ENCODE results near the gene ARID2. TPM values are rescaled to one million over a fixed set of nuclear protein-coding genes. Genes with fewer than 3 reads are reported as not detected.

The ARID2 gene
- total RNA-seq, 1 experiment from 2014 or later = 17.5 TPM

GRCh38 chr12:45893240-45893639, 163.7 kb downstream of the ARID2 start:
- CTCF ChIA-PET = interaction anchor here (0.7 to 1.0 kb wide), 2 partner anchors 91 to 350 kb away, joined by 3 read pairs; no protein-coding TSS in a partner anchor
- H3K9me3 Mint-ChIP-seq (ENCODE audit: low read depth, unreplicated experiment) = no peaks in the 10 kb centered on the region
- peaks cover 5% of the 10 kb centered on the region for H3K36me3 Mint-ChIP-seq (ENCODE audit: insufficient read depth, unreplicated experiment)
- no peaks in the 10 kb centered on the region for H3K4me1 Mint-ChIP-seq (ENCODE audit: low read depth, unreplicated experiment)
- no peak for TF ChIP-seq CTCF (IDR thresholded peaks at IDR 0.05; ENCODE audit: unreplicated experiment)
- DNase-seq = no peak
- no peak overlapping the region for H3K4me3 Mint-ChIP-seq (ENCODE audit: low read depth, unreplicated experiment)
- H3K27me3 Mint-ChIP-seq (ENCODE audit: unreplicated experiment) = no peaks in the 10 kb centered on the region
- no peak overlapping the region for H3K27ac Mint-ChIP-seq (ENCODE audit: unreplicated experiment)
- intact Hi-C loops (cut with micrococcal nuclease; ENCODE audit: unreplicated experiment) = no loop called here
- no TSS peak for BruUV-seq (replicated peaks)

GRCh38 chr12:45895961-45896360, 166.5 kb downstream of the ARID2 start:
- CTCF ChIA-PET = no interaction called here
- H3K9me3 Mint-ChIP-seq (ENCODE audit: low read depth, unreplicated experiment) = no peaks in the 10 kb centered on the region
- intact Hi-C loops (cut with micrococcal nuclease; ENCODE audit: unreplicated experiment) = no loop called here
- no peaks in the 10 kb centered on the region for H3K27me3 Mint-ChIP-seq (ENCODE audit: unreplicated experiment)
- TF ChIP-seq CTCF (IDR thresholded peaks at IDR 0.05; ENCODE audit: unreplicated experiment) = no peak
- no peak overlapping the region for H3K4me3 Mint-ChIP-seq (ENCODE audit: low read depth, unreplicated experiment)
- DNase-seq = no peak
- H3K27ac Mint-ChIP-seq (ENCODE audit: unreplicated experiment) = no peak overlapping the region
- no TSS peak for BruUV-seq (replicated peaks)
- H3K36me3 Mint-ChIP-seq (ENCODE audit: insufficient read depth, unreplicated experiment) = peaks cover 8% of the 10 kb centered on the region
- no peaks in the 10 kb centered on the region for H3K4me1 Mint-ChIP-seq (ENCODE audit: low read depth, unreplicated experiment)

DNA sequence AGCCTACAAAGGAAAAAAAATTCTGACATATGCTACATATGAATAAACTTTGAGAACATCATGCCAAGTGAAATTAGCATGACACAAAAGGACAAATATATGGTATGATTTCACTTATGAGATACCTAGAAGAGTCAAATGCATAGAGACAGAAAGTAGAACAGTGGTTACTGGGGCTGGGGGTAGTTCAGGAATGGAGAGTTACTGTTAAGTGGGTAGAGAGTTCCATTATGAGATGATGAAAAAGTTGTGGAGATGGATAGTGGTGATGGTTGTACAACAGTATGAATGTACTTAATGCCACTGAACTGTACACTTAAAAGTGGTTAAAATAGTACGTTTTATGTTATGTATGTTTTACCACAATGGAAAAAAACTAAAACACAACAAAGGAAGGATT, 168.6 kb downstream of the ARID2 start:
- CTCF ChIA-PET = no interaction called here

DNA sequence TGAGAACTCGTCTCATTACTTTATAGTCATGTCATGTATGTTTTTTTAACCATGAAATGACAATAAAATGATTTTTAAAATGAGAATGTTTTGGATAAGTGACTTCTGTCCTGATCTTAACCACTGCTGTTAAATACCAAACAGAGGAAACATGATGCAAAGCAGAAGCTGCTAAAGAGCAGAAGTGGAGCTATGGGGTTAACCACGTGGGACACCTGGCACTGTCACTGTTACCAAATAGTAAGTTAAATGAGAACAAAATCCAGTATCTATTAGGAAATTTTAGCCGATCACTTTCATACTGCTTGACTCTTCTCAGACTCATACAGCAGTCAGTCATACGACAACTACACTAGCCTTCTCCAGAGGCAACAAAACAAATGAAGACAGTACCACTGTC, 178.4 kb downstream of the ARID2 start:
- Mint-ChIP-seq H3K27ac (ENCODE audit: unreplicated experiment) (no peak overlapping the region), H3K36me3 (ENCODE audit: insufficient read depth, unreplicated experiment) (no peaks in the 10 kb centered on the region)
- CTCF ChIA-PET = no interaction called here

More for the DNA sequence above, 168.6 kb downstream of the ARID2 start:
- Mint-ChIP-seq H3K4me1 (ENCODE audit: low read depth, unreplicated experiment) (no peaks in the 10 kb centered on the region), H3K27ac (ENCODE audit: unreplicated experiment) (no peak overlapping the region), H3K9me3 (ENCODE audit: low read depth, unreplicated experiment) (no peaks in the 10 kb centered on the region), H3K27me3 (ENCODE audit: unreplicated experiment) (no peaks in the 10 kb centered on the region), H3K36me3 (ENCODE audit: insufficient read depth, unreplicated experiment) (peaks cover 8% of the 10 kb centered on the region), H3K4me3 (ENCODE audit: low read depth, unreplicated experiment) (no peak overlapping the region)
- no peak for DNase-seq
- intact Hi-C loops (cut with micrococcal nuclease; ENCODE audit: unreplicated experiment) = no loop called here
- BruUV-seq (replicated peaks) = no TSS peak
- no peak for TF ChIP-seq CTCF (IDR thresholded peaks at IDR 0.05; ENCODE audit: unreplicated experiment)

More for the DNA sequence above, 178.4 kb downstream of the ARID2 start:
- BruUV-seq (replicated peaks) = no TSS peak
- TF ChIP-seq CTCF (IDR thresholded peaks at IDR 0.05; ENCODE audit: unreplicated experiment) = no peak
- no peak for DNase-seq
- Mint-ChIP-seq H3K4me1 (ENCODE audit: low read depth, unreplicated experiment) (no peaks in the 10 kb centered on the region), H3K4me3 (ENCODE audit: low read depth, unreplicated experiment) (no peak overlapping the region), H3K27me3 (ENCODE audit: unreplicated experiment) (no peaks in the 10 kb centered on the region), H3K9me3 (ENCODE audit: low read depth, unreplicated experiment) (no peaks in the 10 kb centered on the region)
- intact Hi-C loops (cut with micrococcal nuclease; ENCODE audit: unreplicated experiment) = no loop called here
